ENCODE measurements around the gene MORF4L1.

GRCh38 chr15:78934655-78935023 lies 61.9 kb downstream of the MORF4L1 start:
- no peak for TF ChIP-seq CTCF (IDR thresholded peaks at IDR 0.05)
- TF ChIP-seq POLR2A (IDR thresholded peaks at IDR 0.05), result no peak
